ENCODE data around the gene SKP1.

SKP1 gene

GRCh38 chr5:134151723-134152122 is 25.0 kb downstream of the SKP1 start:
- Histone ChIP-seq H3K4me3 (ENCODE audit: low read length in 2 of 2) (no peak overlapping the region), H3K18ac (ENCODE audit: low read length) (no peak overlapping the region), H4K8ac (ENCODE audit: low read depth, low read length) (no peak overlapping the region), H3K4ac (ENCODE audit: low read length) (no peak overlapping the region), H3K79me1 (ENCODE audit: low read depth, low read length) (no peaks in the 10 kb centered on the region), H2BK15ac (ENCODE audit: low read length) (no peak overlapping the region), H3K4me1 (ENCODE audit: control insufficient read depth in 2 of 2, insufficient read depth in 1 of 2, low read depth in 1 of 2, low read length in 2 of 2) (no peaks in the 10 kb centered on the region), H3K9me3 (replicated peaks in 1 of 2; ENCODE audit: control insufficient read depth in 2 of 2, insufficient read depth in 1 of 2, low read depth in 1 of 2, low read length in 2 of 2) (no peaks in the 10 kb centered on the region), H2AFZ (ENCODE audit: low read length) (no peak overlapping the region), H2BK120ac (ENCODE audit: low read depth, low read length) (no peak overlapping the region), H4K91ac (ENCODE audit: low read depth, low read length, poor library complexity) (no peak overlapping the region), H2AK5ac (ENCODE audit: low read depth, low read length) (no peak overlapping the region), H2BK5ac (ENCODE audit: low read length) (no peak overlapping the region), H3K14ac (ENCODE audit: low read length) (no peak overlapping the region), H3K27ac (replicated peaks; ENCODE audit: low read length) (no peak overlapping the region), H3K36me3 (replicated peaks in 1 of 2; ENCODE audit: control insufficient read depth in 2 of 2, insufficient read depth in 2 of 2, low read length in 2 of 2) (peaks cover 31 to 97% of the 10 kb centered on the region in 2 donors), H3K9ac (ENCODE audit: low read depth, low read length, poor library complexity) (no peak overlapping the region), H2BK12ac (ENCODE audit: low read length) (no peak overlapping the region), H3K27me3 (ENCODE audit: control insufficient read depth in 3 of 3, insufficient read depth in 3 of 3, low read depth in 1 of 3, low read length in 3 of 3) (no peaks in the 10 kb centered on the region), H3K23ac (ENCODE audit: low read depth, low read length, poor library complexity) (no peak overlapping the region), H3K4me2 (ENCODE audit: insufficient read depth, low read length, poor library complexity, severe bottlenecking) (no peak overlapping the region)
- DNase-seq (ENCODE audit: low spot score) = no peak
- no CpG with 5 or more reads among the region's 3 CpGs for WGBS, 2 donors (ENCODE audit: extremely low coverage in 2 of 2, insufficient read length in 2 of 2, insufficient replicate concordance in 1 of 2)

- no peak overlapping the region for H3K4ac ChIP-seq (ENCODE audit: low read length)
- H3K4me1 ChIP-seq (ENCODE audit: control insufficient read depth in 2 of 2, insufficient read depth in 1 of 2, low read depth in 1 of 2, low read length in 2 of 2) = no peaks in the 10 kb centered on the region
- H2BK12ac ChIP-seq (ENCODE audit: low read length) = no peak overlapping the region
- H3K4me3 ChIP-seq (ENCODE audit: low read length in 2 of 2) = no peak overlapping the region
- no peak overlapping the region for H2BK15ac ChIP-seq (ENCODE audit: low read length)
- no peak overlapping the region for H2AFZ ChIP-seq (ENCODE audit: low read length)
- H3K18ac ChIP-seq (ENCODE audit: low read length) = no peak overlapping the region
- no CpG with 5 or more reads among the region's 4 CpGs for whole genome bisulfite sequencing, 2 donors (ENCODE audit: extremely low coverage in 2 of 2, insufficient read length in 2 of 2, insufficient replicate concordance in 1 of 2)
- H3K9me3 ChIP-seq (replicated peaks in 1 of 2; ENCODE audit: control insufficient read depth in 2 of 2, insufficient read depth in 1 of 2, low read depth in 1 of 2, low read length in 2 of 2) = no peaks in the 10 kb centered on the region
- no peak overlapping the region for H3K4me2 ChIP-seq (ENCODE audit: insufficient read depth, low read length, poor library complexity, severe bottlenecking)
- no peak overlapping the region for H4K91ac ChIP-seq (ENCODE audit: low read depth, low read length, poor library complexity)
- H3K27me3 ChIP-seq (ENCODE audit: control insufficient read depth in 3 of 3, insufficient read depth in 3 of 3, low read depth in 1 of 3, low read length in 3 of 3) = no peaks in the 10 kb centered on the region
- H4K8ac ChIP-seq (ENCODE audit: low read depth, low read length) = no peak overlapping the region
- no peak overlapping the region for H3K23ac ChIP-seq (ENCODE audit: low read depth, low read length, poor library complexity)
- H2AK5ac ChIP-seq (ENCODE audit: low read depth, low read length) = no peak overlapping the region
- H3K14ac ChIP-seq (ENCODE audit: low read length) = no peak overlapping the region
- H2BK5ac ChIP-seq (ENCODE audit: low read length) = no peak overlapping the region
- DNase-seq (ENCODE audit: low spot score) = no peak
- no peak overlapping the region for H2BK120ac ChIP-seq (ENCODE audit: low read depth, low read length)
- H3K27ac ChIP-seq (replicated peaks; ENCODE audit: low read length) = no peak overlapping the region
- H3K9ac ChIP-seq (ENCODE audit: low read depth, low read length, poor library complexity) = no peak overlapping the region
- H3K36me3 ChIP-seq (replicated peaks in 1 of 2; ENCODE audit: control insufficient read depth in 2 of 2, insufficient read depth in 2 of 2, low read length in 2 of 2) = peaks cover 36 to 95% of the 10 kb centered on the region in 2 donors
- H3K79me1 ChIP-seq (ENCODE audit: low read depth, low read length) = peaks cover 7% of the 10 kb centered on the region
Observed at GRCh38 chr5:134149571-134150303, 27.0 kb downstream of the SKP1 start.

GRCh38 chr5:134148986-134149539 is 27.7 kb downstream of the SKP1 start:
- Histone ChIP-seq H2AK5ac (ENCODE audit: low read depth, low read length) (no peak overlapping the region), H3K27ac (replicated peaks; ENCODE audit: low read length) (no peak overlapping the region), H2BK12ac (ENCODE audit: low read length) (no peak overlapping the region), H2BK120ac (ENCODE audit: low read depth, low read length) (no peak overlapping the region), H3K14ac (ENCODE audit: low read length) (no peak overlapping the region), H3K4me3 (ENCODE audit: low read length in 2 of 2) (no peak overlapping the region), H3K79me1 (ENCODE audit: low read depth, low read length) (peaks cover 7% of the 10 kb centered on the region), H3K4ac (ENCODE audit: low read length) (no peak overlapping the region), H3K4me2 (ENCODE audit: insufficient read depth, low read length, poor library complexity, severe bottlenecking) (no peak overlapping the region), H2BK15ac (ENCODE audit: low read length) (no peak overlapping the region), H4K91ac (ENCODE audit: low read depth, low read length, poor library complexity) (no peak overlapping the region), H2BK5ac (ENCODE audit: low read length) (no peak overlapping the region), H4K8ac (ENCODE audit: low read depth, low read length) (no peak overlapping the region), H3K27me3 (ENCODE audit: control insufficient read depth in 3 of 3, insufficient read depth in 3 of 3, low read depth in 1 of 3, low read length in 3 of 3) (no peaks in the 10 kb centered on the region), H3K23ac (ENCODE audit: low read depth, low read length, poor library complexity) (no peak overlapping the region), H3K9me3 (replicated peaks in 1 of 2; ENCODE audit: control insufficient read depth in 2 of 2, insufficient read depth in 1 of 2, low read depth in 1 of 2, low read length in 2 of 2) (no peaks in the 10 kb centered on the region), H3K4me1 (ENCODE audit: control insufficient read depth in 2 of 2, insufficient read depth in 1 of 2, low read depth in 1 of 2, low read length in 2 of 2) (no peaks in the 10 kb centered on the region), H3K36me3 (replicated peaks in 1 of 2; ENCODE audit: control insufficient read depth in 2 of 2, insufficient read depth in 2 of 2, low read length in 2 of 2) (peaks cover 39 to 97% of the 10 kb centered on the region in 2 donors), H3K9ac (ENCODE audit: low read depth, low read length, poor library complexity) (no peak overlapping the region), H3K18ac (ENCODE audit: low read length) (no peak overlapping the region), H2AFZ (ENCODE audit: low read length) (no peak overlapping the region)
- no CpG with 5 or more reads among the region's 6 CpGs for WGBS, 2 donors (ENCODE audit: extremely low coverage in 2 of 2, insufficient read length in 2 of 2, insufficient replicate concordance in 1 of 2)
- DNase-seq (ENCODE audit: low spot score) = no peak

- H2AFZ ChIP-seq (ENCODE audit: low read length) = no peak overlapping the region
- H2BK12ac ChIP-seq (ENCODE audit: low read length) = no peak overlapping the region
- H3K4ac ChIP-seq (ENCODE audit: low read length) = no peak overlapping the region
- H2BK15ac ChIP-seq (ENCODE audit: low read length) = no peak overlapping the region
- H4K91ac ChIP-seq (ENCODE audit: low read depth, low read length, poor library complexity) = no peak overlapping the region
- peaks cover 41 to 97% of the 10 kb centered on the region in 2 donors for H3K36me3 ChIP-seq (replicated peaks in 1 of 2; ENCODE audit: control insufficient read depth in 2 of 2, insufficient read depth in 2 of 2, low read length in 2 of 2)
- H3K27me3 ChIP-seq (ENCODE audit: control insufficient read depth in 3 of 3, insufficient read depth in 3 of 3, low read depth in 1 of 3, low read length in 3 of 3) = no peaks in the 10 kb centered on the region
- no peak overlapping the region for H3K9ac ChIP-seq (ENCODE audit: low read depth, low read length, poor library complexity)
- no peaks in the 10 kb centered on the region for H3K4me1 ChIP-seq (ENCODE audit: control insufficient read depth in 2 of 2, insufficient read depth in 1 of 2, low read depth in 1 of 2, low read length in 2 of 2)
- DNase-seq (ENCODE audit: low spot score) = no peak
- no peak overlapping the region for H3K18ac ChIP-seq (ENCODE audit: low read length)
- H4K8ac ChIP-seq (ENCODE audit: low read depth, low read length) = no peak overlapping the region
- H2AK5ac ChIP-seq (ENCODE audit: low read depth, low read length) = no peak overlapping the region
- H2BK5ac ChIP-seq (ENCODE audit: low read length) = no peak overlapping the region
- WGBS, 2 donors (ENCODE audit: extremely low coverage in 2 of 2, insufficient read length in 2 of 2, insufficient replicate concordance in 1 of 2) = no CpG with 5 or more reads among the region's 2 CpGs
- no peak overlapping the region for H3K23ac ChIP-seq (ENCODE audit: low read depth, low read length, poor library complexity)
- no peak overlapping the region for H3K4me3 ChIP-seq (ENCODE audit: low read length in 2 of 2)
- H3K79me1 ChIP-seq (ENCODE audit: low read depth, low read length) = peaks cover 7% of the 10 kb centered on the region
- no peak overlapping the region for H3K4me2 ChIP-seq (ENCODE audit: insufficient read depth, low read length, poor library complexity, severe bottlenecking)
- no peaks in the 10 kb centered on the region for H3K9me3 ChIP-seq (replicated peaks in 1 of 2; ENCODE audit: control insufficient read depth in 2 of 2, insufficient read depth in 1 of 2, low read depth in 1 of 2, low read length in 2 of 2)
- H3K14ac ChIP-seq (ENCODE audit: low read length) = no peak overlapping the region
- H2BK120ac ChIP-seq (ENCODE audit: low read depth, low read length) = no peak overlapping the region
- H3K27ac ChIP-seq (replicated peaks; ENCODE audit: low read length) = no peak overlapping the region
Observed at GRCh38 chr5:134148316-134148715, 28.4 kb downstream of the SKP1 start.
